Colon (tissue), 2 donors: ENCODE data around the gene NUBP1.
"Not testable (repeated sequence)": the region's sequence is repeated elsewhere in the genome, so short reads cannot be mapped to it uniquely, and the experiment has no call there.

Experiments
- FAIRE-seq: peaks from 2 replicates; lab custom pipeline; 2012; peaks lifted over from hg19 to GRCh38; lab: Jason Lieb, UNC
- donor health status: control.
- donor health status: control.

The NUBP1 gene

GRCh38 chr16:10751291-10751697, 7.7 kb downstream of the NUBP1 start:
- FAIRE-seq = no peak

- no peak for FAIRE-seq
Measured at GRCh38 chr16:10752843-10753523, 9.3 kb downstream of the NUBP1 start.

- FAIRE-seq = no peak
Measured at GRCh38 chr16:10753670-10754069, 10.0 kb downstream of the NUBP1 start.

- FAIRE-seq = no peak
Measured at GRCh38 chr16:10754941-10755340, 11.3 kb downstream of the NUBP1 start.

- no peak for FAIRE-seq
Measured at GRCh38 chr16:10756574-10756973, 12.9 kb downstream of the NUBP1 start.

- no peak for FAIRE-seq
Measured at GRCh38 chr16:10760858-10761257, 17.2 kb downstream of the NUBP1 start.

- no peak for FAIRE-seq
Measured at GRCh38 chr16:10761373-10761772, 17.7 kb downstream of the NUBP1 start.

GRCh38 chr16:10762336-10763016, 18.8 kb downstream of the NUBP1 start:
- no peak for FAIRE-seq

GRCh38 chr16:10763456-10763855, 19.8 kb downstream of the NUBP1 start:
- no peak for FAIRE-seq

GRCh38 chr16:10765772-10766171, 22.1 kb downstream of the NUBP1 start:
- no peak for FAIRE-seq

- FAIRE-seq = no peak
Measured at GRCh38 chr16:10767127-10767526, 23.5 kb downstream of the NUBP1 start.

- no peak for FAIRE-seq
Measured at GRCh38 chr16:10769381-10769780, 25.7 kb downstream of the NUBP1 start.

GRCh38 chr16:10770907-10771306, 27.3 kb downstream of the NUBP1 start:
- no peak for FAIRE-seq

- no peak for FAIRE-seq
Measured at GRCh38 chr16:10776280-10776679, 32.6 kb downstream of the NUBP1 start.

- FAIRE-seq = not testable (repeated sequence)
Measured at GRCh38 chr16:10776923-10777322, 33.3 kb downstream of the NUBP1 start.

- FAIRE-seq = no peak
Measured at GRCh38 chr16:10777356-10777755, 33.7 kb downstream of the NUBP1 start.

GRCh38 chr16:10779908-10780307, 36.3 kb downstream of the NUBP1 start:
- FAIRE-seq = not testable (repeated sequence)

GRCh38 chr16:10780628-10781027, 37.0 kb downstream of the NUBP1 start:
- FAIRE-seq = no peak

- FAIRE-seq = no peak
Measured at GRCh38 chr16:10782628-10783027, 39.0 kb downstream of the NUBP1 start.

GRCh38 chr16:10787304-10787703, 43.7 kb downstream of the NUBP1 start:
- FAIRE-seq = no peak

- FAIRE-seq = not testable (repeated sequence)
Measured at GRCh38 chr16:10788630-10789029, 45.0 kb downstream of the NUBP1 start.

- no peak for FAIRE-seq
Measured at GRCh38 chr16:10791048-10791447, 47.4 kb downstream of the NUBP1 start.

GRCh38 chr16:10799736-10800135, 56.1 kb downstream of the NUBP1 start:
- FAIRE-seq = no peak

GRCh38 chr16:10805334-10805733, 61.7 kb downstream of the NUBP1 start:
- no peak for FAIRE-seq
